ENCODE results near the gene ZBED4. TPM values are rescaled to one million over a fixed set of nuclear protein-coding genes. Genes with fewer than 3 reads are reported as not detected.
A peak's percentile ranks its signal among the peaks of the same experiment; 100 is the strongest.
"Not testable (repeated sequence)": the region's sequence is repeated elsewhere in the genome, so short reads cannot be mapped to it uniquely, and the experiment has no call there.

Gene ZBED4
- polyA plus RNA-seq, 1 donor = 13.5 TPM

- DNase-seq = peak; percentile 67
Observed at GRCh38 chr22:49826603-49827270, 26.9 kb upstream of the ZBED4 start.

GRCh38 chr22:49827271-49827852, 26.3 kb upstream of the ZBED4 start:
- DNase-seq = peak; percentile 23

- DNase-seq = peak; percentile 76
Observed at GRCh38 chr22:49827853-49828598, 25.6 kb upstream of the ZBED4 start, which contains the start of gene BRD1. Gene BRD1 (minus strand): TSS chr22:49827873. CDS start chr22:49824317, 3,556 bp downstream.

- DNase-seq = no peak
Observed at GRCh38 chr22:49828599-49828965, 25.1 kb upstream of the ZBED4 start.

- no peak for DNase-seq
Observed at GRCh38 chr22:49829044-49829853, 24.4 kb upstream of the ZBED4 start.

- DNase-seq = no peak
Observed at GRCh38 chr22:49833340-49834007, 20.2 kb upstream of the ZBED4 start.

- no peak for DNase-seq
Observed at GRCh38 chr22:49838771-49839717, 14.6 kb upstream of the ZBED4 start.

- DNase-seq = no peak
Observed at GRCh38 chr22:49845241-49845640, 8.4 kb upstream of the ZBED4 start.

GRCh38 chr22:49845666-49846459, 7.8 kb upstream of the ZBED4 start:
- DNase-seq = no peak

GRCh38 chr22:49847751-49848689, 5.6 kb upstream of the ZBED4 start:
- no peak for DNase-seq

GRCh38 chr22:49848690-49849160, 4.9 kb upstream of the ZBED4 start:
- DNase-seq = no peak

GRCh38 chr22:49849161-49850020, 4.3 kb upstream of the ZBED4 start:
- DNase-seq = no peak

GRCh38 chr22:49850021-49850911, 3.4 kb upstream of the ZBED4 start:
- DNase-seq = no peak

GRCh38 chr22:49850959-49851802, 2.5 kb upstream of the ZBED4 start:
- DNase-seq = no peak

GRCh38 chr22:49852568-49852897, 1.1 kb upstream of the ZBED4 start:
- DNase-seq = not testable (repeated sequence)

Data from hindlimb muscle (tissue), 1 donor.